ENCODE results near the gene NOXA1.
"Not testable (repeated sequence)": the region's sequence is repeated elsewhere in the genome, so short reads cannot be mapped to it uniquely, and the experiment has no call there.

Gene NOXA1

DNA sequence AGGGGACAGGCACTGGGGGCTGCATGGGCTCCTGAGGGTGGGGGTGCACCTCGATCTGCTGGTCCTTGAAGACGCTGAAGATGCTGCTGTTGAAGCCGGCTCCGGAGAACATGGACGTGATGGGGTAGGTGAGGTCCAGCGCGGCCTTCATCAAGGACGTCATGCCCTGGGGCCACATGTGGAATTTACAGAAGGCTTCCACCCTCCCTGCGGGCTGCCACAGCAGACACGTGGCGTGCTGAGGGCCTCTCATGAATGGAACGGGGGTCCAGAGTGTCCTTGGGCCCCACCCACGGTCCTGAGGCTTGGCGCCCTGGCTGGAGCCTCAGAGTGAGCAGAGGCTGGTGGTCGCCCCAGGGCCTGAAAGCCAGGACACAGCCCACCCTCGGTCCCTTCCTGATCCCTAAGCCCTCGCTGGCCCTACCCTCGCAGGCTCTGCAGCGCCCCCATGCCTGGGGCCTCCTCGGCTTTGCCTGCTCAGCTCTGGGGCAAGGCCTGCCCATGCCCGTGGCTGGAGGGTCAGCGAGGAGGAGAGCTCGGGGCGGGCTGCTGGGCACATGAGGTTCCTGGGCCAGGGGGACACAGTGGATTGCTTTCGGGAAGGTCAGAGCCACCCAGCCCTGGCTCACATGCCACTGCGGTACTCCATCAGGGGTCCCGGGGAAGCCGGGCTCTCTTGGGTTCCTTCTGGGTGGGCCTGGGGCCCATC is 41.3 kb downstream of the NOXA1 start:
- DNase-seq (ENCODE audit: low read depth), result no peak

DNA sequence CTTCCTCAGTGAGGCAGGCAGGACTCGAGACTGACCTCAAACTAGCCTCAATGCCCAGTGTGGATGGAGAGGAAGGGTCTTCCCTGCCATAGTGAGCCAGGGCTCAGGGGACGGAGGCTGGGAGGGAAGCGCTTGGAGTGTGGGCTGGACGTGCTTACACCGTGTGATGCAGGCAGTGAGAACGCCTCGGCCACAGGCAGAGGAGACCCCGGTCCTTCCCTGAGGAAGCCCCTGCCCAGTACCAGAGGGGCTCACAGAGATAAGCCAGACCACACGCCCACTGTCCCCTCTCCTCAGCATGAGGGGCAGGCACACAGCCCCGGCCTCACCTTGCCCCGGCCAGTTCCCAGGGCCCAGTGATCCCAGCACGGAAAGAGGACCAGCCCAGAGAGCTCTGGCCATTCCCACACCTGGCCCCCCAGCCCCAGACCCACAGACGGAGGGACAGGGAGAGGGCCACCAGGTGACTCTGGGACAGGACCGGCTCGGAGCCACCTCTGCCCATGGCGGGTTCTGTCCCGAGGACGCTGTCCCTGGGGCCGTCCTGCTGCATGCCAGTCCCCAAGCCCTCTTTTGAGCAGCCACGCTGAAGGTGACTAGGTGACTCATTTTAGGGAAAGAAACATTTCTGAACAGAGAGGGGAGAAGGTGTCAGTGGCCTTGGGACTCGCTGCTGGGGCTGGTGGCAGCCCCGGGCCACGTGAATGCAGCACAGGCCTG is 42.0 kb downstream of the NOXA1 start:
- DNase-seq (ENCODE audit: low read depth), result no peak

DNA sequence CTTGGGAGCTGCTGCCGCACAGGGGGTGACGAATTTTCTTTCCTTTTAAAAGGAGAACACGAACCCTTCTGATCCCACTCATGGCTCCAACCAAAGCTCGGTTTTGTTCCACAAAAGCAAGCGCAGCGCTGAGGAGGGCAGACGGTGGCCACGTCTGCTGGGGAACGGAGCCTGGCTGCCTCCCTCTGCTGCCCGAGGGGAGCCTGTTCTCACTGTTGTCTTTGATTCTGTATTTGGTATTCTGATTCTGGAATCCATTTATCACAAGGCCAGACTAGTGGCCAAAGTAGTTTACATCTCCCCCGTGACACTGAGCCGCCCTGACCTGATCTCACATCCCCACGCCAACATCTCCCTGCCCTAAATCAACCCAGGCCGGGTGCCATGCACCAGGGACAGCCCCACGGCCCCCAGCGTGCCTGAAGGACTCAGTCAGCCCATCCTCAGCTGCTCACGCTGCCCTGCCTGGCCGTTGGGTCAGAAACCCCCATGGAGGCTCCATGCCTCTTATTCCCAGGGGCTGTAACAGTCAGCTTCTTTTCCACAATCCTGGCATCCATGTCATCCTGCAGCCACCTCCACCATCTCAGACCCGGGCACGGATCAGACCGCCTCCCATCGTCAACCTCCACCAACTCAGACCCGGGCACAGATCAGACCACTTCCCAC is 42.7 kb downstream of the NOXA1 start:
- no peak for DNase-seq (ENCODE audit: low read depth)

DNA sequence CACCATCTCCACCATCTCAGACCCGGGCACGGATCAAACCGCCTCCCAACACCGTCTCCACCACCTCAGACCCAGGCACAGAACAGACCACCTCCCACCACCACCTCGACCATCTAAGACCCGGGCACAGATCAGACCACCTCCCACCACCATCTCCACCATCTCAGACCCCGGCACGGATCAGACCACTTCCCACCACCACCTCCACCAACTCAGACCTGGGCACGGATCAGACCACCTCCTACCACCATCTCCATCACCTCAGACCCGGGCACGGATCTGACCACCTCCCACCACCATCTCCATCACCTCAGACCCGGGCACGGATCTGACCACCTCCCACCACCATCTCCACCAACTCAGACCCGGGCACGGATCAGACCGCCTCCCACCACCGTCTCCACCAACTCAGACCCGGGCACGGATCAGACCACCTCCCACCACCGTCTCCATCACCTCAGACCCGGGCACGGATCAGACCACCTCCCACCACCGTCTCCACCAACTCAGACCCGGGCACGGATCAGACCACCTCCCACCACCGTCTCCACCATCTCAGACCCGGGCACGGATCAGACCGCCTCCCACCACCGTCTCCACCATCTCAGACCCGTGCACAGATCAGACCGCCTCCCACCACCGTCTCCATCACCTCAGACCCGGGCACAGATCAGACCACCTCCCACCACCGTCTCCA is 43.3 kb downstream of the NOXA1 start:
- not testable (repeated sequence) for DNase-seq (ENCODE audit: low read depth)

DNA sequence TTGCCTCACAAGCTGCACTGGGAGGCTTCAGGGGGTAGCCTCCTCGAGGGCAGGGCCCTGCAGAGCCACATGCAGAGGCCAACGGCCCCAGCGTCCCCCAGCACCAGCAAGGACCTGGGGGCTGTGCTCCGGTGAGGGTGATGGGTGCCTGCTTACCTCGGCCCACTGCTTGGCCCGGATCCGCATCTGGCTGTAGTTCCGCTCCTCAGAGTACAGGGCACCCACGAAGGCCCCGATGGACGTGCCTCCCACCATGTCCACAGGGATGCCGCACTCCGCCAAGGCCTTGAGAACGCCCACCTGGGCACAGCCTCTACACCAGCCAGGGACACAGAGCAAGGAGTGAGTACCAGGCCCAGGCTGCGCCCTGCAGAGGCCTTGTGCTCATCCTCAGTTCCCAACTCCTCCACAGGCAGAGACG is 44.0 kb downstream of the NOXA1 start:
- DNase-seq (ENCODE audit: low read depth), result no peak

DNA sequence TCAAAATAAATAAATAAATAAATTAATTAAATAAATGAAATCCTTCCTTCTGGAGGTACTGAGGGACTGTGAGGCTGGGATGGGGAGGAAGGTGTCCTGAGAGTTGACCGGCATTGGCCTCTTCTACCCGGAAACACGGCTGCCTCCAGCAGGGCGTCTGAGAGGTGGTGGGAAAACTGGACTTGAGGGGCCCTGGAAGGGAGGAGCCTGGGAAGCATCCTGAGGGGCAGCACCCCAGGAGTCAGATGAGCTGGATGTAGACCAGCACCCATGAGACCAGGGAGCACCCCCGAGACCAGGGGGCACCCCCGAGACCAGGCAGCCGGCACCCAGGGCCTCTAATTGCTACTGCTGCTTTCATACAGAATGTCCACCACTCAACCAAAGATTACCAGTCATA is 44.7 kb downstream of the NOXA1 start:
- DNase-seq (ENCODE audit: low read depth), result no peak

DNA sequence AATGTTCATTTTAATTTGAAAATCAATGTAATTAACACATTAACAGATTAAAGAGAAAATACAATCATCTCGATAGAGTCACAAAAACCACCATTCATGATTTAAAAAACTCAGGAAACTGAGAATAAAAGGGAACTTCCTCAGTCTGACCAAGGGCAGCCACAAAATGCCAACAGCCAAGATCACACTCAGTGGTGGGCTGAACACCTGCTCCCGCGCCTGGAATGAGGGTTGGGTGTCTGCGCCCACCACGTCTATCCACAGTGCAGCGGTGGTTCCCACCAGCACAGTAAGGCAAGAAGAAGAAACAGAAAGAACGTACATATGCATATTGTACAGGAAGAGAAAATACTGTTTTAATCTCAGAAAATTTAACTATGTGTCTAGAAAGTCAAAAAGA is 47.6 kb downstream of the NOXA1 start:
- no peak for DNase-seq (ENCODE audit: low read depth)

DNA sequence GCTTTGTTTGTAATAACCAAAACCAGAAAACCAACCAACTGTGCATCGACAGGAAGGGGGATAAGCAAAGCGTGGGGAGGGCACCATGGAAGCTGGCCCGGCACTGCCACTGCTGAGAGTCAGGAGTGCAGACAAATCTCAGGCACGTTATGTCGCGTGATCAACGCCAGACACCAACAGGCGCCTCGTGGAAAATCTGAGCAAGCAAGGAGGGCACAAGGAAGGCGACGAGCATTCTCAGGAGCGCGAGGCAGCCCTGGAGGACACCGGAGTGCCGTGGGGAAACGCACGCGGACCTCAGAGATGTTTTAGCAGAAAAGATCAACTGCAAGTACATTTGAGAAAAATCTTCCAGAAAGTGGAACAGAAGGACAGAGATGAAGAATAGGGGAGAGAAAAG is 51.1 kb downstream of the NOXA1 start:
- no peak for DNase-seq (ENCODE audit: low read depth)

DNA sequence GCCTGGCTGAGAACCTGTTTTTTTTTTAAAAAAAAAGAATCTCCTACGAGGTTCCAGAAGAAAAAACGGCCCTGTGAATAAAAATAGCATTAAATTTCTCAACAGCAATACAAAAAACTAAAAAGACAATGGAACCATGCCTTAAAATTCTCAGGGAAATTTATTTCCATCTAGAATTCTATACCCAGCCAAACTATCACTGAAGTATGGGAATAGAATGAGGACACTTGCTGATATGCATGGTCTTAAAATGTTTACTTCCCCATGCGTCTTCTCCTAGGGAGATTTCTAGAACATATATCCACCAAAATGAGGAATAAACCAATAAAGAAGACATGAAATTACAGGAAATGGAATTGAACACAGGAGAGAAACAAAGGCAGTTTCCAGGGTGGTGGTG is 52.5 kb downstream of the NOXA1 start:
- no peak for DNase-seq (ENCODE audit: low read depth)

DNA sequence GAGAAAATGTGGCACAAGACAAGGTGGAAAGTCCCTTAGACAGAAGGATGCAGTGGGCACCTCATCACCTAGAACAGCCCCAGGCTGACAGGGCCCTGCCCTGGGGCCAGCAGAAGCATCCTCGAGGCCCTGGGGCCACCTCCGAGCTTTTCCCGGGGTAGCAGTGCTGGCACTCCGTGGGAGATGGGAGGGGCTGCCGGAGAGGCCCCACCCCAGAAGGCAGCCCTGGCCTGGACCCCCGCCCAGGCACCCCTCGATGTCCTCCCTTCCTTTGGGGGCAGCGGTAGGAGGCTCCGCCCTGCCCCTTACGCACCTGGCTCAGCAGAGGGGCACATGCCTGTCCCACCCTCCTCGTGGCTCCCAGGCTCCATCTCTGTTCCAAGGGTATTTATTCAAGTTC is 53.7 kb downstream of the NOXA1 start:
- DNase-seq (ENCODE audit: low read depth), result no peak

DNA sequence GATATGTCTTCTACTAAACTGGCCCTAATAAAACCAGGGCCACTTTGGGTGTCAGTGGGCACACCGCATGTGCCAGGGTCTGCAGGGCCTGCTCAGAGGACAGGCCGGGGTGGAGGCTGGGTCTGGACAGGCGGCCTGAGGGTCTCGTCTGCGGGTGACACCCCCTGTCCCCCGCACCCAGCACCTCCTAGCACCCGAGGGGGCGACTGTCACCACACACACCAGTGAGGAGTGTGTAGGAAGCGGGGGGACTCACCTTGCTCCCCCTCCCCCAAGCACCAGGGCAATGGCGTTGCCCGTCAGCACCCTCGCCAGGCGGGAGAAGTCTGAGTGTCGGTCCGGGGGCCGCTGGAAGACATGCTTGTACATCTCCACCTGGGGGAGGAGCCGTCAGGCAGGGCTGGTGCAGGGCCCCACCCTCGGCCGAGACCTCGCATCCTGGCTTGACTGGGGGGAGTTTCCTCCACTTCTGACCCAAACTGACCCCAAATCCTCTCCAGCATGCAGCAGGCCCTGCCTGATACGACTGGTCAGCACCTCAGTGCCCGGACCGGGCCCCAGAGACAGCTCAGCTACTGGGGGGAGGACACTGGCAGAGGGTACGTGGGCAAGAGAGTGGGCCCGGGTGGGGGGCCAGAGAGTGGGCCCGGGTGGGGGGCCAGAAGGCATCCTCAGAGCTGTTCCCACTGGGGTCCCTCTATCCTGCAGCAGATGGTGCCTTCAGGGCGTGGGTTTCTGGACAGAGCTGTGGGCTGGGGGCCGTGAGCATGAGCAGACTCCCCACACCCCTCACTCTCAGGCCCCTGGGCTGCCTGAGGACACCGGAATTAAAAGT is 54.8 kb downstream of the NOXA1 start:
- no peak for DNase-seq (ENCODE audit: low read depth)

DNA sequence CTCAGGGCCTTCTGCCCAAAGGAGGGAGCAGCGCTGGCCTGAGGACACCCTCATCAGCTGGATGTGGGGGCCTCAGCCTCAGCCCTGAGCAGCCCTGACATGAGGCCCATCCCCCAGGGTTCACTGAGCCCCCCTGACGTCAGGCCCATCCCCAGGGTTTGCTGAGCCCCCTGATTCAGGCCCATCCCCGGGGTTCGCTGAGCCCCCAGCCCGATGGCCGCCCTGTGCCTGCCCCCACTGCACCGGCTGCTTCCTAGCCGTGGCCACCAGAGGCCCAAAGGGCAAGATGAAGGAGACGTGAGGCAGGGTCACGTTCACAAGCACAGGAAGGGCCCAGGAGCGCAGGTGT is 55.4 kb downstream of the NOXA1 start:
- DNase-seq (ENCODE audit: low read depth), result no peak

DNA sequence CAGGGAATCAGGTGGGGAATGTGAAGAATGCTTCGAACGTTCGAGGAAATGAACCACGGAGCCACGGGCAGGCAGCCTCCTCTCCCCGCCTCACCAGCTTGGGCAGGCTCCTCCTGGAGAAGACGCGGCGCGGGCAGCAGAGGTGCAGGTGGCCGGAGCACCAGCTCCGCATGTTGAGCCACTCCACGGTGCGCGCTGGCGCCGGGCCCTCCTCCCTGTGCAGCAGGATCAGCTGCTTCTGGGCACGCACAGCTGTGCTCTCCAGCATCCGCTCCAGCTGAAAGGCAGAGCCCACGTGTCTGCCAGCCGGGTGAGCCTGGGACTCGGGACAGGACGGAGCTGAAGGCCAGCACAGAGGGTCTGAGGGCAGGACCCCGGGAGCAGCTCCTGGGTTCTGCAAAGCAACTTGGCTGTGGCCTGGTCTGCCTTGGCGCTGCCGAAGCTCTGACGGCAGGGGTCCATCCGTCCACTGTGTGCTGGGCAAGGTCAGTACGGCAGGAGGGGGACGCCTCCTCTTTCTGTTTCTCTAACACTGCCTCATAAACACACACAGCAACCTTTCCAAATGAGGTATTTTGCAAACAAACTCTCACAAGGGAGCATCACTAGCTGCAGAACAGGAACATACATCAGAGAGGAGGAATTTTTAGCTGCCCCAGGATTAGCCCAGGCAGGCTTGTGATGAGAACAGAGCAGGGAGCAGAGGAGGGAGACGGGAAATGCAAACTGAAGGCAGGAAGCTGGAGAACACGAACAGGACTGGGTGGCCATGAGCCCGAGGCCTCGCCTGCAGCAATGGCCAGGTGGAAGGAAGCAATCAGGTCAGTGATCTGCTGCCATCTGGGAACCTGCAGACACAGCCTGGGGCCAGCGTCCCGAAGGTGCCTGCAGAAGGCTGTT is 56.0 kb downstream of the NOXA1 start:
- DNase-seq (ENCODE audit: low read depth), result no peak

DNA sequence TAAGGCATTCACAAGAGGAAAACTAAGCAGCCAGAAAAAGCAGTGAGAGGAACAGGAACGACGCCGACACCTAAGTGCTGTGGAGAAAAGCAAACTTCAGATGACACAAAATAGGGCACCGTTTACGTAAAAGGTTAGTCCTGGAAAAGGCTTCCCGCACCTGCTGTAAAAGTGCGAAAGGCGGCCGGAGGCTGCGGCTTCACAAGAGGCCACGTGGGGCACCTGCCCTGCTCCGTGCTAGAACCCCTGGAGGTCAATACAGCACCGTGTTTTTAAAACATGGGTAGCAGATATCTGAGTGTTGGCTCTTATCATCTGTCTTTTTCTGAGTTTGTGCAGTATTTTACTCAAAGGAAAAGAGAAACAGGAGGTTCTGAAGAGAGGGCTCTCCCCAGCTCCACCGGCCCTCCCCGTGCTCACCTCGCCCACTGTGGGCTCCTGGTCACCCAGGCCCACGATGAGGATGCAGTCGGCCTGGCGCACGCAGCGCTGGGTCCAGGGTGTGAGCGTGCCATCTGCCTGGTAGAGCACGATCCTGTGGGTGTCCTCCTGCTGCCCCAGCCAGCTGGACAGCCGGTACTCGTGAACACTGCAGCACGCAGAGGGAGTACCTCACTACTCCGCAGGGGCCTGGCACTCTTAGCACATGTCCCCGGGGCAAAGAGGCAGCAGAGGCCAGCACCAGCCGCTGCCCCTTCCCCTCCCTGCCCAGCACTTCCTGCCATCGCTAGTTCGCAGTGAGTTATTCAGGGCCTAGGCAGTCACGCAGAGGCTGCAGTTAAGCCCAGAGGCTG is 56.9 kb downstream of the NOXA1 start:
- no peak for DNase-seq (ENCODE audit: low read depth)

DNA sequence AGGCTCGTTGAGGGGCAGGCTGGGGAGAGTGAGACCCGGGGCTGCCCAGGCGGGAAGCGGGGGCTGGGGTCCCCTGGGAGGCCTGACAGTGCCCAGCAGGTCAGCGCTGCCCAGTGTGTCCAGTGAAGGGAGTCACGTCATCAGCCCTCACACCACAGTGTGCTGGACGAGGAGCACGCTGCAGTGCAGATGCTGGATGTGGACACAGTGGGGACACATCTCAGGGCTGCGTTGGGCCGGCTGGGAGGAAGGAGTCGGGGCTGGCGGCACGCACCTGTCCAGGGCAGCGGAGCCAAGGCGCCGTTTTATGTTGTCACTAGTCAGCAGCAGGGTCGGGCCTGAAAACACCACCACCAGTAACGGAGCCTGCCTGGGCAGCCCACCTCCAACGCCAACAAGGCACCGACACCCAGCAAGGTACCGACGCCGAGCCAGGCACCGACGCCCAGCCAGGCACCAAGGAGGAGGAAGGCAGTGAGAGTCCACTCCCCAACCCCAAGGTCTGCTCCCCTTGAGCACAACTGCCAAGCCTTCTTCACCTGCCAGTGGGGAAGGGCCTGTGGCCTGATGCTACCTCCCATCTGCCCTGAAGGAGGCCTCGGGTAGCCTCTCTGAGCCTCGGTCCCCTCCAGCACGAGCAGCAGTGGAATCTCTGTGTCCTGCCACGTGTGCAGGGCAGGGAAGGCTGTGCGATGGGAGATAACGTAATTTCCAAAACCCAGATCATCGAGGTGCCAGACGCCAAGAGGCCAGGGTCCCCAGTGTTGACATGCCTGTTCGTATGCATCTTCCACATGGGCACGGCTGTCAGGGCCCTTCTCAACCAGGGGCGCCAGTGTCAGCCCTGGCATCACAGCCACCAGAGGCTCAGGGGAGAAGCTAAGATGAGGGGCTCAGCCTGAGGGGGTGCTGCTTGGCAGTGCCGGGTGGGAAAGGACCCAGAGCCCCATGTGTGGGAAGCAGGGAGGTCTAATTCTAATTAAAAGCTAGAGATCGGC is 57.8 kb downstream of the NOXA1 start:
- no peak for DNase-seq (ENCODE audit: low read depth)

DNA sequence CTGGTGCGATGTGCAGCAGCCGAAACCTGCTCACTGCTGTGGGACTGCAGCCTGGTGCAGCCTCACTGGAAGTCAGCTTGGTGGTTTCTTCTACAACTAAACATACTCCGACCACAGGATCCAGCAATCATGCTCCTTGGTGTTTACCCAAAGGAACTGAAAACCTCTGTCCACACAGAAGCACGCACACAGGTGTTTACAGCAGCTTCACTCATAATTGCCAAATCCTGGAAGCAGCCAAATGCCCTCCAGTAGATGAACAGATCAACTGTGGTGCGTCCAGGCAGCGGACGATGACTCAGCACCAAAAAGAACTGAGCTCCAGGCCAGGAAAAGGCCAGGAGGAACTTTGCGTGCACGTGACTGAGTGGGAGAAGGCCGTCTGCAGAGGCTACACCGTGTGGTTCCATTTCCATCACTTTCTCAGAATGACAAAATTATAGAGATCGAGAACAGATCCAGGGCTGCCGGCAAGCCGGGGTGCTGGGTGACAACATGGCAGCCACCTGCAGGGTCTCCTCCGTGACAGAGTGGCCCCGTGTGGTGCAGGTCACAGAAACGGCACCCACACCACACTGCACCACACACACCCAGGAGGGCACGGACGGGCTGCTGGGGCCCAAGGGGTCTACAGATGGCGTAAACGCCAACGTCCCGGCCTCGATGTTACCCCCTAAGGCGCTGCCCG is 59.0 kb downstream of the NOXA1 start:
- DNase-seq (ENCODE audit: low read depth), result peak; percentile 71

All from fibroblast of gingiva (primary cell).